Activated effector memory CD4-positive, alpha-beta T cell treated with Interleukin-2 at 50 U/mL for 16 hours (primary cell): ENCODE data around the gene MRC1.
"Not testable (repeated sequence)": the region's sequence is repeated elsewhere in the genome, so short reads cannot be mapped to it uniquely, and the experiment has no call there.

Experiments used
- DNase-seq: peaks from one replicate; pipeline ENCODE4 v3.0.0-alpha.2; 2020

Gene MRC1

GRCh38 chr10:17910125-17910789 is 101.1 kb downstream of the MRC1 start:
- no peak for DNase-seq

GRCh38 chr10:17912754-17913153 is 103.6 kb downstream of the MRC1 start:
- DNase-seq, result no peak

- no peak for DNase-seq
These were observed 104.5 kb downstream of the MRC1 start for GRCh38 chr10:17913604-17914003.

GRCh38 chr10:17914169-17915045 is 105.3 kb downstream of the MRC1 start:
- DNase-seq, result no peak

GRCh38 chr10:17915181-17915580 is 106.0 kb downstream of the MRC1 start:
- DNase-seq, result no peak

GRCh38 chr10:17918187-17918903 is 109.2 kb downstream of the MRC1 start:
- DNase-seq, result no peak

- no peak for DNase-seq
These were observed 112.2 kb downstream of the MRC1 start for GRCh38 chr10:17921378-17921777.

GRCh38 chr10:17923728-17924127 is 114.6 kb downstream of the MRC1 start:
- DNase-seq, result no peak

GRCh38 chr10:17943033-17943745 is 134.0 kb downstream of the MRC1 start:
- DNase-seq, result no peak

GRCh38 chr10:17950269-17950668 is 141.1 kb downstream of the MRC1 start:
- not testable (repeated sequence) for DNase-seq

GRCh38 chr10:17950726-17951125 is 141.6 kb downstream of the MRC1 start:
- no peak for DNase-seq

GRCh38 chr10:17951868-17952371 is 142.8 kb downstream of the MRC1 start, which contains the start of gene SLC39A12:
Gene SLC39A12 (plus strand): TSS chr10:17951918. CDS start chr10:17953277, 1,359 bp downstream.
- no peak for DNase-seq

- DNase-seq, result not testable (repeated sequence)
These were observed 145.2 kb downstream of the MRC1 start for GRCh38 chr10:17954372-17954771.

GRCh38 chr10:17954861-17955260 is 145.7 kb downstream of the MRC1 start:
- DNase-seq, result no peak

- DNase-seq, result no peak
These were observed 148.9 kb downstream of the MRC1 start for GRCh38 chr10:17958049-17958448.

- no peak for DNase-seq
These were observed 150.7 kb downstream of the MRC1 start for GRCh38 chr10:17959870-17960269.
